A549 (cell line): ENCODE results near the gene DOCK6.

Source experiments
- ESRRA ChIP-seq: fragments of 150-350 bp; IDR thresholded peaks from 2 replicates; pipeline ENCODE4 v1.6.1; 2014; ENCODE audit warnings: mild to moderate bottlenecking, low read length, borderline replicate concordance
- TF ChIP-seq, protein P1 (sequence below): fragments of 200-600 bp; sonication (generic); IDR thresholded peaks from 2 replicates; pipeline ENCODE4 v1.6.1; 2016; ENCODE audit warnings: antibody characterized with exemption, mild to moderate bottlenecking, moderate library complexity

DNA sequence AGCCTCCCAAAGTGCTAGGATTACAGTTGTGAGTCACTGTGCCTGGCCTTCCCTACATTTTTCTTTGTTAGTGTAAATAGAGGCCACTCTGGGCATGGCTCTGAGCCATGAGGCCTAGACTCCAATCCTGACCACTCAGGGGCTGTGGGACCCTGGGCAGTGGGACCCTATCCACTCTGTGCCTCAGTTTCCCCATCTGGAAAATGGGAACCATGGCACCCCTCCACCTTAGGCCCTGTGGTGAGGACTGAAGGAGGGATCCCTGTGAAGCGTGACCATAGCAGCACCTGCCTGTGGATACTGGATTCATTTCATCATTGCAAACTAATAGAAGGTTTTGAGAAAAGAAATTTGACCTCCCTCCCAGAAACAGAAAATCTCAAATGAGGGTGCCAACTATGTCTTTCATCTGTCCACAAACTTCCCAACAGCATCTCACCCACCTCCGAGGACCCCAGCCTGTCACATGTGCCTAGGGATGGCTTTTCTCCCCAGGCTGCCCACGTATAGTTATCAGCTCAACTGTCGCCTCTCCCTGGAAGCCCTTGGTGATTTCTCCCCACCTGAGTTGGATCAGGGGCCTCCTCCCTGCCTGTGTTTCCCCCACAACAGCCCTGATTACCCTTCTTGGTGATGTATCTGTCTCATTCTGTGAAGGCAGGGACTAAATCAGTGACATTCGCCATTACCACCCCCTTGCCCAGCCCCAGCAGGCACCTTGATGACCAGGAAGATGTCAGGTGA lies 17.3 kb downstream of the DOCK6 start:
- TF ChIP-seq ESRRA, result no peak
- TF ChIP-seq, protein P1, sequence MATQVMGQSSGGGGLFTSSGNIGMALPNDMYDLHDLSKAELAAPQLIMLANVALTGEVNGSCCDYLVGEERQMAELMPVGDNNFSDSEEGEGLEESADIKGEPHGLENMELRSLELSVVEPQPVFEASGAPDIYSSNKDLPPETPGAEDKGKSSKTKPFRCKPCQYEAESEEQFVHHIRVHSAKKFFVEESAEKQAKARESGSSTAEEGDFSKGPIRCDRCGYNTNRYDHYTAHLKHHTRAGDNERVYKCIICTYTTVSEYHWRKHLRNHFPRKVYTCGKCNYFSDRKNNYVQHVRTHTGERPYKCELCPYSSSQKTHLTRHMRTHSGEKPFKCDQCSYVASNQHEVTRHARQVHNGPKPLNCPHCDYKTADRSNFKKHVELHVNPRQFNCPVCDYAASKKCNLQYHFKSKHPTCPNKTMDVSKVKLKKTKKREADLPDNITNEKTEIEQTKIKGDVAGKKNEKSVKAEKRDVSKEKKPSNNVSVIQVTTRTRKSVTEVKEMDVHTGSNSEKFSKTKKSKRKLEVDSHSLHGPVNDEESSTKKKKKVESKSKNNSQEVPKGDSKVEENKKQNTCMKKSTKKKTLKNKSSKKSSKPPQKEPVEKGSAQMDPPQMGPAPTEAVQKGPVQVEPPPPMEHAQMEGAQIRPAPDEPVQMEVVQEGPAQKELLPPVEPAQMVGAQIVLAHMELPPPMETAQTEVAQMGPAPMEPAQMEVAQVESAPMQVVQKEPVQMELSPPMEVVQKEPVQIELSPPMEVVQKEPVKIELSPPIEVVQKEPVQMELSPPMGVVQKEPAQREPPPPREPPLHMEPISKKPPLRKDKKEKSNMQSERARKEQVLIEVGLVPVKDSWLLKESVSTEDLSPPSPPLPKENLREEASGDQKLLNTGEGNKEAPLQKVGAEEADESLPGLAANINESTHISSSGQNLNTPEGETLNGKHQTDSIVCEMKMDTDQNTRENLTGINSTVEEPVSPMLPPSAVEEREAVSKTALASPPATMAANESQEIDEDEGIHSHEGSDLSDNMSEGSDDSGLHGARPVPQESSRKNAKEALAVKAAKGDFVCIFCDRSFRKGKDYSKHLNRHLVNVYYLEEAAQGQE, result no peak
